ENCODE measurements around the gene OXSM. TPM values are rescaled to one million over a fixed set of nuclear protein-coding genes. Genes with fewer than 3 reads are reported as not detected.

OXSM gene
- polyA plus RNA-seq, 1 donor, result 17.1 TPM

- Histone ChIP-seq H3K27me3 (ENCODE audit: control insufficient read depth, insufficient read depth, low read length) (no peaks in the 10 kb centered on the region), H3K9me3 (ENCODE audit: control insufficient read depth, low read depth, low read length) (no peaks in the 10 kb centered on the region), H3K36me3 (ENCODE audit: control insufficient read depth, insufficient read depth, low read length) (peaks cover 22% of the 10 kb centered on the region), H3K4me3 (ENCODE audit: low read length) (no peak overlapping the region), H3K4me1 (ENCODE audit: control insufficient read depth, insufficient read depth, low read length) (peaks cover 4% of the 10 kb centered on the region), H3K27ac (ENCODE audit: low read length) (no peak overlapping the region)
- no CpG with 5 or more reads among the region's 6 CpGs for WGBS (ENCODE audit: insufficient coverage, low lambda C conversion rate)
- DNase-seq, result no peak
Measured at GRCh38 chr3:25780618-25781017, 9.3 kb upstream of the OXSM start.

- Histone ChIP-seq H3K4me1 (ENCODE audit: control insufficient read depth, insufficient read depth, low read length) (peaks cover 4% of the 10 kb centered on the region), H3K27ac (ENCODE audit: low read length) (no peak overlapping the region), H3K36me3 (ENCODE audit: control insufficient read depth, insufficient read depth, low read length) (peaks cover 17% of the 10 kb centered on the region), H3K9me3 (ENCODE audit: control insufficient read depth, low read depth, low read length) (no peaks in the 10 kb centered on the region), H3K27me3 (ENCODE audit: control insufficient read depth, insufficient read depth, low read length) (no peaks in the 10 kb centered on the region), H3K4me3 (ENCODE audit: low read length) (no peak overlapping the region)
- 100% methylated on average over 2 of the region's 11 CpGs for WGBS (ENCODE audit: insufficient coverage, low lambda C conversion rate)
- DNase-seq, result no peak
Measured at GRCh38 chr3:25781145-25781757, 8.6 kb upstream of the OXSM start.

GRCh38 chr3:25781758-25782594, 7.9 kb upstream of the OXSM start:
- Histone ChIP-seq H3K27me3 (ENCODE audit: control insufficient read depth, insufficient read depth, low read length) (no peaks in the 10 kb centered on the region), H3K36me3 (ENCODE audit: control insufficient read depth, insufficient read depth, low read length) (peaks cover 10% of the 10 kb centered on the region), H3K27ac (ENCODE audit: low read length) (no peak overlapping the region), H3K4me1 (ENCODE audit: control insufficient read depth, insufficient read depth, low read length) (peaks cover 4% of the 10 kb centered on the region), H3K9me3 (ENCODE audit: control insufficient read depth, low read depth, low read length) (no peaks in the 10 kb centered on the region), H3K4me3 (ENCODE audit: low read length) (peak overlapping the region; percentile 94)
- DNase-seq, result no peak
- no CpG with 5 or more reads among the region's 3 CpGs for WGBS (ENCODE audit: insufficient coverage, low lambda C conversion rate)

DNA sequence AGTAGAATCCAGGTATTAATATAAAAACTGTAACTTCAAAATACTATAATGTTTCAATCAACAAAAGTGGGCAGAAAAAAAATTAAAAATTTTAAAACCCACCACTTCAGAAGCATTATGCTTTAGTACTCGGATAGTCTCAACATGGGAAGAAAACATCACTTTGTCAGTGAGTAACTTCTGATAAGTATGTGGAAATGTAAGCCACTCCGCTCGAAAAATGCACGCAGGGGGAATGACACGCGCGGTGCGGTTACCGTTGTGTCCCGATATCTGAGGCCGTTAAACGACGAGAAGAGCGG, 7.3 kb upstream of the OXSM start:
- WGBS (ENCODE audit: insufficient coverage, low lambda C conversion rate), result 0% methylated on average over 1 of the region's 14 CpGs
- Histone ChIP-seq H3K27ac (ENCODE audit: low read length) (peak overlapping the region; percentile 80), H3K27me3 (ENCODE audit: control insufficient read depth, insufficient read depth, low read length) (no peaks in the 10 kb centered on the region), H3K4me3 (ENCODE audit: low read length) (peak overlapping the region; percentile 94), H3K36me3 (ENCODE audit: control insufficient read depth, insufficient read depth, low read length) (peaks cover 6% of the 10 kb centered on the region), H3K4me1 (ENCODE audit: control insufficient read depth, insufficient read depth, low read length) (peaks cover 4% of the 10 kb centered on the region), H3K9me3 (ENCODE audit: control insufficient read depth, low read depth, low read length) (no peaks in the 10 kb centered on the region)
- no peak for DNase-seq

- H3K9me3 ChIP-seq (ENCODE audit: control insufficient read depth, low read depth, low read length), result no peaks in the 10 kb centered on the region
- H3K36me3 ChIP-seq (ENCODE audit: control insufficient read depth, insufficient read depth, low read length), result peaks cover 1% of the 10 kb centered on the region
- H3K27ac ChIP-seq (ENCODE audit: low read length), result peak within 1 kb of the TSS; percentile 80
- no CpG with 5 or more reads among the region's 72 CpGs for WGBS (ENCODE audit: insufficient coverage, low lambda C conversion rate)
- H3K4me1 ChIP-seq (ENCODE audit: control insufficient read depth, insufficient read depth, low read length), result peaks cover 4% of the 10 kb centered on the region
- peak within 1 kb of the TSS; percentile 94 for H3K4me3 ChIP-seq (ENCODE audit: low read length)
- peak; percentile 78 to 89 for DNase-seq
- H3K27me3 ChIP-seq (ENCODE audit: control insufficient read depth, insufficient read depth, low read length), result no peaks in the 10 kb centered on the region
Measured at GRCh38 chr3:25782938-25783660, 6.8 kb upstream of the OXSM start, which contains the start of gene NGLY1. Gene NGLY1 (minus strand): TSS chr3:25783443. CDS start chr3:25783390, 53 bp downstream.

GRCh38 chr3:25783661-25784512, 6.0 kb upstream of the OXSM start:
- peaks cover 4% of the 10 kb centered on the region for H3K4me1 ChIP-seq (ENCODE audit: control insufficient read depth, insufficient read depth, low read length)
- no peaks in the 10 kb centered on the region for H3K36me3 ChIP-seq (ENCODE audit: control insufficient read depth, insufficient read depth, low read length)
- H3K27ac ChIP-seq (ENCODE audit: low read length), result peak overlapping the region; percentile 75
- H3K4me3 ChIP-seq (ENCODE audit: low read length), result peak overlapping the region; percentile 86
- peak; percentile 25 to 72 for DNase-seq
- no peaks in the 10 kb centered on the region for H3K9me3 ChIP-seq (ENCODE audit: control insufficient read depth, low read depth, low read length)
- no peaks in the 10 kb centered on the region for H3K27me3 ChIP-seq (ENCODE audit: control insufficient read depth, insufficient read depth, low read length)
- 0% methylated on average over 1 of the region's 34 CpGs for WGBS (ENCODE audit: insufficient coverage, low lambda C conversion rate)

GRCh38 chr3:25784971-25785370, 4.9 kb upstream of the OXSM start:
- H3K27me3 ChIP-seq (ENCODE audit: control insufficient read depth, insufficient read depth, low read length), result no peaks in the 10 kb centered on the region
- H3K27ac ChIP-seq (ENCODE audit: low read length), result no peak overlapping the region
- DNase-seq, result no peak
- H3K4me3 ChIP-seq (ENCODE audit: low read length), result no peak overlapping the region
- H3K36me3 ChIP-seq (ENCODE audit: control insufficient read depth, insufficient read depth, low read length), result no peaks in the 10 kb centered on the region
- 86% methylated on average over 1 of the region's 1 CpG for WGBS (ENCODE audit: insufficient coverage, low lambda C conversion rate)
- H3K9me3 ChIP-seq (ENCODE audit: control insufficient read depth, low read depth, low read length), result no peaks in the 10 kb centered on the region
- peaks cover 4% of the 10 kb centered on the region for H3K4me1 ChIP-seq (ENCODE audit: control insufficient read depth, insufficient read depth, low read length)

DNA sequence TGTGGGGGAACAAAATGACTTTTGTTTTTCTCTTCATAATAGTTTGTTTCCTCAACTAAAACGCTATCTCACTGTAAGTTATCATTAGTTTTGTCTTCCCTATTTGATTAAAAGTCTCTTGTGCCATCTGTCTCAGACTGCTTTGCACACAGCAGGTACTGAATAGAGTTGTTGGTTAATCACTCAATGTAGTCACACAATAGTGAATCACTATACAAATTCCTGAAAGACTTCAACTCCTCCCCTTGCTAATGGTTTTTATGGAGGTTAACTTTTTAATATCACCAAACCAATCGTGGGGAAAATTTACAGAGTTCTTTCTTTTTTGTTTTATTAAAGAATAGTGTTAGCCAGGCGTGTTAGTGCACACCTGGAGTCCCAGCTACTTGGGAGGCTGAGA, 4.1 kb upstream of the OXSM start:
- no peak for DNase-seq
- Histone ChIP-seq H3K27me3 (ENCODE audit: control insufficient read depth, insufficient read depth, low read length) (no peaks in the 10 kb centered on the region), H3K4me1 (ENCODE audit: control insufficient read depth, insufficient read depth, low read length) (peaks cover 8% of the 10 kb centered on the region), H3K4me3 (ENCODE audit: low read length) (no peak overlapping the region), H3K27ac (ENCODE audit: low read length) (no peak overlapping the region), H3K9me3 (ENCODE audit: control insufficient read depth, low read depth, low read length) (no peaks in the 10 kb centered on the region), H3K36me3 (ENCODE audit: control insufficient read depth, insufficient read depth, low read length) (no peaks in the 10 kb centered on the region)
- WGBS (ENCODE audit: insufficient coverage, low lambda C conversion rate), result 86% methylated on average over 2 of the region's 3 CpGs

DNA sequence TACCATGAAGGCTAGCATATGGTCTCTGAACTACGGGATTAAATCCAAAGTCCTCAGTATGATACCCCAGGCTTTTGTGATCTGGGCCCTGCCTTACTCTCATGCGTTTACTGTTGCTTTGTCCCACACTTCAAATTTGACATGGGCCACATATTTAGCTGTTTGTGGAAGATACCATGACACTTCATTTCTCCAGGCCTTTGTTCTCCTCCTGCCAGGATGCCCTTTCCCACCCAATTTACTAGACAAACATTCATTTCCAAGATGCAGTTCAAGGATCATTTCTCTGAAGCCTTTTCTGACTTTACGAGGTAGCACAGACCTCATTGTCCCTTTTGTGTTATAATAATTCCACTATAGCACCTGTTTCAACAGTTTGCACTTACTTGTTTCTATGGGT, 2.2 kb upstream of the OXSM start:
- Histone ChIP-seq H3K4me1 (ENCODE audit: control insufficient read depth, insufficient read depth, low read length) (peaks cover 5% of the 10 kb centered on the region), H3K27me3 (ENCODE audit: control insufficient read depth, insufficient read depth, low read length) (no peaks in the 10 kb centered on the region), H3K36me3 (ENCODE audit: control insufficient read depth, insufficient read depth, low read length) (no peaks in the 10 kb centered on the region), H3K27ac (ENCODE audit: low read length) (no peak overlapping the region), H3K9me3 (ENCODE audit: control insufficient read depth, low read depth, low read length) (no peaks in the 10 kb centered on the region), H3K4me3 (ENCODE audit: low read length) (no peak overlapping the region)
- DNase-seq, result no peak
- 33% methylated on average over 1 of the region's 3 CpGs for WGBS (ENCODE audit: insufficient coverage, low lambda C conversion rate)

DNA sequence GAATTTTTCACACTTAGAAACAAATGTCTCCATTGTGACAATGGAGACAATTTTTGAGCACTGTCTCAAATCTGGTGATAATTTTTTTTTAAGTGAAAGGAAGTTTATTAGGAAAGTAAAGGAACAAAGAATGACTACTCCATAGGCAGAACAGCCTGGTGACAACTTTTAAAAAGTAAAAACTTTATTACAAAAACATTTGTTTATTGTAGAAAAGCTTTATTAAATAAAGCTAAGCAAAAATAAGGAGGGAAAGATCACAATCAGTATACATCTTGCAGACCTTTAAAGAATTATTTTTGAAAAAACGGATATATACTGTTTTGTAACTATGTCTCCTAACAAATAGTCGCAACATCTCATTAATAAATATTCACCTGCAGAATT, 688 bp upstream of the OXSM start:
- no CpG with 5 or more reads among the region's 2 CpGs for WGBS (ENCODE audit: insufficient coverage, low lambda C conversion rate)
- Histone ChIP-seq H3K4me3 (ENCODE audit: low read length) (peak overlapping the region; percentile 83), H3K36me3 (ENCODE audit: control insufficient read depth, insufficient read depth, low read length) (peaks cover 3% of the 10 kb centered on the region), H3K27ac (ENCODE audit: low read length) (no peak overlapping the region), H3K27me3 (ENCODE audit: control insufficient read depth, insufficient read depth, low read length) (no peaks in the 10 kb centered on the region), H3K4me1 (ENCODE audit: control insufficient read depth, insufficient read depth, low read length) (peaks cover 5% of the 10 kb centered on the region), H3K9me3 (ENCODE audit: control insufficient read depth, low read depth, low read length) (no peaks in the 10 kb centered on the region)
- DNase-seq, result no peak
